HepG2 (cell line): ENCODE measurements around the gene TNFSF15. TPM values are rescaled to one million over a fixed set of nuclear protein-coding genes. Genes with fewer than 3 reads are reported as not detected.

Experiments
- BRCA1 ChIP-seq: sonication (generic); formaldehyde crosslinking; IDR thresholded peaks from 2 replicates; pipeline ENCODE4 v1.4.0; 2020; ENCODE audit warnings: missing genetic modification reagents
- DNMT1 ChIP-seq: sonication (generic); formaldehyde crosslinking; IDR thresholded peaks from 2 replicates; pipeline ENCODE4 v1.5.1; 2020; ENCODE audit warnings: mild to moderate bottlenecking, missing genetic modification reagents
- ERF ChIP-seq: IDR thresholded peaks from 2 replicates; pipeline ENCODE4 v1.6.1; 2018; ENCODE audit warnings: missing biosample characterization, missing genetic modification reagents
- FIP1L1 ChIP-seq: fragments of 200-400 bp; formaldehyde crosslinking; IDR thresholded peaks from 2 replicates; pipeline ENCODE4 v1.6.1; 2018; ENCODE audit warnings: low read depth, mild to moderate bottlenecking, low read length, moderate library complexity, borderline replicate concordance; ENCODE audit not compliant: insufficient read depth
- FOXJ3 ChIP-seq: sonication (generic); formaldehyde crosslinking; IDR thresholded peaks from 2 replicates; pipeline ENCODE4 v1.4.0; 2020; ENCODE audit warnings: missing genetic modification reagents, mild to moderate bottlenecking, borderline replicate concordance
- FOXK1 ChIP-seq: sonication (generic); formaldehyde crosslinking; IDR thresholded peaks from 2 replicates; pipeline ENCODE4 v1.4.0; 2020; ENCODE audit warnings: low read depth, missing genetic modification reagents, borderline replicate concordance
- FOXO1 ChIP-seq: sonication (generic); formaldehyde crosslinking; IDR thresholded peaks from 2 replicates; pipeline ENCODE4 v1.4.0; 2020; ENCODE audit warnings: missing genetic modification reagents
- HNF4G ChIP-seq, 2 experiments: sonication (generic) in 1 of 2; formaldehyde crosslinking in 1 of 2; IDR thresholded peaks; 2 replicates each; pipeline versions ENCODE4 v1.4.0 to v1.6.1; 2011 to 2020; ENCODE audit warnings: borderline replicate concordance in 2 of 2, low read depth in 2 of 2, mild to moderate bottlenecking in 2 of 2, low read length in 1 of 2, missing genetic modification reagents in 1 of 2, moderate library complexity in 1 of 2
- NR2F6 ChIP-seq, 2 experiments: IDR thresholded peaks; 2 replicates each; pipeline ENCODE4 v1.6.1; 2016; ENCODE audit warnings: antibody characterized with exemption in 1 of 2, mild to moderate bottlenecking in 1 of 2
- PATZ1 ChIP-seq: sonication (generic); formaldehyde crosslinking; IDR thresholded peaks from 2 replicates; pipeline ENCODE4 v1.4.0; 2020; ENCODE audit warnings: missing genetic modification reagents
- POLR2AphosphoS5 ChIP-seq: IDR thresholded peaks from 2 replicates; pipeline ENCODE4 v1.6.1; 2012; ENCODE audit warnings: low read depth, low read length
- RBM39 ChIP-seq: fragments of 200-400 bp; formaldehyde crosslinking; IDR thresholded peaks from one replicate; pipeline ENCODE4 v1.6.1; 2018; ENCODE audit warnings: antibody characterized with exemption, mild to moderate bottlenecking, low read depth, low read length; ENCODE audit not compliant: poor library complexity, severe bottlenecking
- STAT5B ChIP-seq: sonication (generic); formaldehyde crosslinking; IDR thresholded peaks from 2 replicates; pipeline ENCODE4 v1.4.0; 2020; ENCODE audit warnings: missing genetic modification reagents
- ZEB1 ChIP-seq: IDR thresholded peaks from 2 replicates; pipeline ENCODE4 v1.6.1; 2012; ENCODE audit warnings: mild to moderate bottlenecking, low read depth, inconsistent platforms; ENCODE audit not compliant: insufficient replicate concordance
- ZFY ChIP-seq: sonication (generic); formaldehyde crosslinking; IDR thresholded peaks from 2 replicates; pipeline ENCODE4 v1.4.0; 2020; ENCODE audit warnings: missing genetic modification reagents
- ZNF230 ChIP-seq: sonication (generic); formaldehyde crosslinking; IDR thresholded peaks from 2 replicates; pipeline ENCODE4 v1.4.0; 2020; ENCODE audit warnings: mild to moderate bottlenecking, missing genetic modification reagents
- ZNF552 ChIP-seq: sonication (generic); formaldehyde crosslinking; IDR thresholded peaks from 2 replicates; pipeline ENCODE4 v1.9.0; 2022; ENCODE audit warnings: missing genetic modification reagents, mild to moderate bottlenecking, borderline replicate concordance
- ZNF841 ChIP-seq: sonication (generic); formaldehyde crosslinking; IDR thresholded peaks from 2 replicates; pipeline ENCODE4 v1.8.1; 2023; ENCODE audit warnings: missing genetic modification reagents, borderline replicate concordance
- polyA plus RNA-seq, 8 experiments: library from polyadenylated mRNA; depleted of rRNA in 3 of 8; stranded (reverse) in 7 of 8; unstranded in 1 of 8; fragments of >200 nt; fragmentation: Illumina TruSeq in 4 of 8; extraction: Trizol in 4 of 8; gene quantifications; 2 replicates each; pipeline versions ENCODE4 v1.2.1 to v1.2.3, GENCODE V29; 2011 to 2016; ENCODE audit warnings: low read depth in 4 of 8, missing spikeins in 1 of 8, mixed read lengths in 1 of 8; ENCODE audit not compliant: insufficient read depth in 1 of 8
- total RNA-seq, 5 experiments: library from RNA; depleted of rRNA; stranded (reverse); fragments of >200 nt; fragmentation: Illumina TruSeq; extraction: Trizol; gene quantifications; 2 replicates each; pipeline ENCODE4 v1.2.3, GENCODE V29; 2016; ENCODE audit warnings: low read depth in 1 of 5
- TF ChIP-seq, protein P1 (sequence below): sonication (generic); formaldehyde crosslinking; IDR thresholded peaks from 2 replicates; pipeline ENCODE4 v1.5.0; 2020; ENCODE audit warnings: missing genetic modification reagents, mild to moderate bottlenecking, borderline replicate concordance
- TF ChIP-seq, protein P2 (sequence below): sonication (generic); formaldehyde crosslinking; IDR thresholded peaks from 2 replicates; pipeline ENCODE4 v1.4.0; 2020; ENCODE audit warnings: mild to moderate bottlenecking, missing genetic modification reagents
- TF ChIP-seq, protein P3 (sequence below): sonication (generic); formaldehyde crosslinking; IDR thresholded peaks from 2 replicates; pipeline ENCODE4 v1.4.0; 2020; ENCODE audit warnings: missing genetic modification reagents
- TF ChIP-seq, protein P4 (sequence below): IDR thresholded peaks from 2 replicates; pipeline ENCODE4 v1.6.1; 2016; ENCODE audit warnings: mild to moderate bottlenecking

TNFSF15 gene
- total and polyA plus RNA-seq, 2 of the 13 experiments (the other 11 are each of a cell fraction or from before 2014, with no cell fraction given), result 0.02 to 0.03 TPM

DNA sequence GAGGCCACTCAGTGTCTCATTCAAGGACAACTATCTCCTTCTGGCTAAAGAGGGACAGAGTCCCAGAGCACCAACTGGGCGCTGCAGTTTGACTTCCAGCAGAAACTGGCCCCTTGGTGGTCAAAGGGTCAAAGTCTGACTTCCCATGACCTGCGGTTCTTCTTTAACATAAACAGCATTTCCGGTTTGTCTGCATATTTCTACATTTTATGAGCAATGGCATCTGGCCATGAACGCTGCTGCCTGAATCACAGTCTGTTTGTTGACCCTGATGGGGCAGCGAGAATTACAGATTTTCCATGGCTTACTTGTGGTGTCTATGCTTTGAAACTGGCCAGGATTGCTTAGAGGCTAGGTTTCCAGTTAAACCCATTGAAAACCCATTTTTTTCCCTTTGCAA lies 1.3 kb downstream of the TNFSF15 start (continued):
- TF ChIP-seq NR2F6 (IDR thresholded peaks at IDR 0.05) (peak; percentile 44), NR2F6 (CRISPR knock-in tag; IDR thresholded peaks at IDR 0.05) (0 out of 2 replicates have a peak, but pooled peaks have one; percentile 22), ERF (CRISPR knock-in tag) (0 out of 2 replicates have a peak, but pooled peaks have one; percentile 28), RBM39 (no peak), ZNF230 (no peak), DNMT1 (no peak), HNF4G (IDR thresholded peaks at IDR 0.05; ENCODE audit: borderline replicate concordance, low read depth, low read length) (peak; percentile 28; the same call in 1 of the 2 replicates), HNF4G (CRISPR knock-in tag; IDR thresholded peaks at IDR 0.05; ENCODE audit: borderline replicate concordance, low read depth) (no peak), ZEB1 (no peak), ZFY (CRISPR knock-in tag) (no peak), STAT5B (no peak), FOXK1 (CRISPR knock-in tag) (peak; percentile 16; the same call in 1 of the 2 replicates), FIP1L1 (no peak), FOXJ3 (CRISPR knock-in tag) (no peak), ZNF552 (CRISPR knock-in tag) (no peak), FOXO1 (CRISPR knock-in tag) (no peak), PATZ1 (CRISPR knock-in tag) (no peak), POLR2AphosphoS5 (no peak), BRCA1 (CRISPR knock-in tag) (no peak), ZNF841 (CRISPR knock-in tag) (no peak)
- TF ChIP-seq, protein P1, sequence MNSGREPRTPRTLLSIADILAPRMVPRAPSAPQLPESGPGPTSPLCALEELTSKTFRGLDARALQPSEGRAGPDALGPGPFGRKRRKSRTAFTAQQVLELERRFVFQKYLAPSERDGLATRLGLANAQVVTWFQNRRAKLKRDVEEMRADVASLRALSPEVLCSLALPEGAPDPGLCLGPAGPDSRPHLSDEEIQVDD (CRISPR knock-in tag), result no peak
- TF ChIP-seq, protein P2, sequence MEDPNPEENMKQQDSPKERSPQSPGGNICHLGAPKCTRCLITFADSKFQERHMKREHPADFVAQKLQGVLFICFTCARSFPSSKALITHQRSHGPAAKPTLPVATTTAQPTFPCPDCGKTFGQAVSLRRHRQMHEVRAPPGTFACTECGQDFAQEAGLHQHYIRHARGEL (CRISPR knock-in tag), result no peak
- TF ChIP-seq, protein P3, sequence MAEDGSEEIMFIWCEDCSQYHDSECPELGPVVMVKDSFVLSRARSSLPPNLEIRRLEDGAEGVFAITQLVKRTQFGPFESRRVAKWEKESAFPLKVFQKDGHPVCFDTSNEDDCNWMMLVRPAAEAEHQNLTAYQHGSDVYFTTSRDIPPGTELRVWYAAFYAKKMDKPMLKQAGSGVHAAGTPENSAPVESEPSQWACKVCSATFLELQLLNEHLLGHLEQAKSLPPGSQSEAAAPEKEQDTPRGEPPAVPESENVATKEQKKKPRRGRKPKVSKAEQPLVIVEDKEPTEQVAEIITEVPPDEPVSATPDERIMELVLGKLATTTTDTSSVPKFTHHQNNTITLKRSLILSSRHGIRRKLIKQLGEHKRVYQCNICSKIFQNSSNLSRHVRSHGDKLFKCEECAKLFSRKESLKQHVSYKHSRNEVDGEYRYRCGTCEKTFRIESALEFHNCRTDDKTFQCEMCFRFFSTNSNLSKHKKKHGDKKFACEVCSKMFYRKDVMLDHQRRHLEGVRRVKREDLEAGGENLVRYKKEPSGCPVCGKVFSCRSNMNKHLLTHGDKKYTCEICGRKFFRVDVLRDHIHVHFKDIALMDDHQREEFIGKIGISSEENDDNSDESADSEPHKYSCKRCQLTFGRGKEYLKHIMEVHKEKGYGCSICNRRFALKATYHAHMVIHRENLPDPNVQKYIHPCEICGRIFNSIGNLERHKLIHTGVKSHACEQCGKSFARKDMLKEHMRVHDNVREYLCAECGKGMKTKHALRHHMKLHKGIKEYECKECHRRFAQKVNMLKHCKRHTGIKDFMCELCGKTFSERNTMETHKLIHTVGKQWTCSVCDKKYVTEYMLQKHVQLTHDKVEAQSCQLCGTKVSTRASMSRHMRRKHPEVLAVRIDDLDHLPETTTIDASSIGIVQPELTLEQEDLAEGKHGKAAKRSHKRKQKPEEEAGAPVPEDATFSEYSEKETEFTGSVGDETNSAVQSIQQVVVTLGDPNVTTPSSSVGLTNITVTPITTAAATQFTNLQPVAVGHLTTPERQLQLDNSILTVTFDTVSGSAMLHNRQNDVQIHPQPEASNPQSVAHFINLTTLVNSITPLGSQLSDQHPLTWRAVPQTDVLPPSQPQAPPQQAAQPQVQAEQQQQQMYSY (CRISPR knock-in tag), result no peak
- TF ChIP-seq, protein P4, sequence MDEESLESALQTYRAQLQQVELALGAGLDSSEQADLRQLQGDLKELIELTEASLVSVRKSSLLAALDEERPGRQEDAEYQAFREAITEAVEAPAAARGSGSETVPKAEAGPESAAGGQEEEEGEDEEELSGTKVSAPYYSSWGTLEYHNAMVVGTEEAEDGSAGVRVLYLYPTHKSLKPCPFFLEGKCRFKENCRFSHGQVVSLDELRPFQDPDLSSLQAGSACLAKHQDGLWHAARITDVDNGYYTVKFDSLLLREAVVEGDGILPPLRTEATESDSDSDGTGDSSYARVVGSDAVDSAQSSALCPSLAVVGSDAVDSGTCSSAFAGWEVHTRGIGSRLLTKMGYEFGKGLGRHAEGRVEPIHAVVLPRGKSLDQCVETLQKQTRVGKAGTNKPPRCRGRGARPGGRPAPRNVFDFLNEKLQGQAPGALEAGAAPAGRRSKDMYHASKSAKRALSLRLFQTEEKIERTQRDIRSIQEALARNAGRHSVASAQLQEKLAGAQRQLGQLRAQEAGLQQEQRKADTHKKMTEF (CRISPR knock-in tag), result no peak
